AG04449 (cell line): ENCODE results near the gene CHD2.
"Not testable (repeated sequence)": the region's sequence is repeated elsewhere in the genome, so short reads cannot be mapped to it uniquely, and the experiment has no call there.

Experiments
- CTCF ChIA-PET: fragments of 350-600 bp; formaldehyde crosslinking; extraction: SDS; loops from one replicate; lab custom pipeline; 2021; ENCODE audit warnings: antibody characterized with exemption; lab: Yijun Ruan, JAX
- POLR2A ChIA-PET: fragments of 400-600, 350-600 bp; formaldehyde crosslinking; extraction: SDS; loops from one replicate; lab custom pipeline; 2020; ENCODE audit warnings: antibody characterized with exemption, inconsistent platforms; lab: Yijun Ruan, JAX
- DNase-seq: peaks from one replicate; pipeline ENCODE4 v3.0.0-alpha.2; 2010; ENCODE audit warnings: low read depth, low spot score
- H3K4me3 ChIP-seq: 2 replicates; pipeline ENCODE4 v1.5.1; 2011; ENCODE audit warnings: low read depth, mild to moderate bottlenecking, control low read depth, low read length
- TF ChIP-seq, protein P1 (sequence below): IDR thresholded peaks from one replicate; pipeline ENCODE4 v1.5.1; 2011; ENCODE audit warnings: mild to moderate bottlenecking, moderate library complexity, low read length, control low read depth, inconsistent platforms; ENCODE audit not compliant: insufficient read depth; ENCODE audit errors: missing control alignments

The CHD2 gene

DNA sequence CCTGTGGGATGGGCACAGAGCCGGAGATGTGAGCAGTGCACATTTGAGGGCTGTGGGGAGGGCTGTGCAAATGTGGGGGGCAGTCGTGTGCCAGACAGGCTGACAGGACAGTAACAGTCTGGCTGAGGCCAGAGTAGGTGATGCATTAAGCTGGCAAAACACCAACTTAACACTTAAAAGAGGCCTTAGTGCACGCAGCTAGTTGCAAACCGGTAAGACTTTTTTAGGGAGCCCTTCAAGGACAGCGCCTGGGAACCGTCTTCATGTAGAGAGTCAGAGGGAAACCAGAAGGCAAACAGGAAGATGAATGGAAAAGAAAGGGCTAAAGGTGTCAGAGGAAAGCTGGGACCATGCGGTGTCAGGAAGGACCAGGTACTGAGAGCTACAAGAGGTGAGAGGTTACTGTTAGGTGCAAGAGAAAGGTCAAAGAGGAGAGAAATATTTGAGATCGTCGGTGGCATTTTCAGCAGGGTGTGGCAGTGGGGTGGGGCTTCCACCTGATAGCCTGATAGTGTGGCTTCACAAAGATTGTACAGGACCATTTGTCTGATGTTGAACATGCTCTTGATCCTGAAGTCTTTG is 30.0 kb upstream of the CHD2 start:
- TF ChIP-seq, protein P1, sequence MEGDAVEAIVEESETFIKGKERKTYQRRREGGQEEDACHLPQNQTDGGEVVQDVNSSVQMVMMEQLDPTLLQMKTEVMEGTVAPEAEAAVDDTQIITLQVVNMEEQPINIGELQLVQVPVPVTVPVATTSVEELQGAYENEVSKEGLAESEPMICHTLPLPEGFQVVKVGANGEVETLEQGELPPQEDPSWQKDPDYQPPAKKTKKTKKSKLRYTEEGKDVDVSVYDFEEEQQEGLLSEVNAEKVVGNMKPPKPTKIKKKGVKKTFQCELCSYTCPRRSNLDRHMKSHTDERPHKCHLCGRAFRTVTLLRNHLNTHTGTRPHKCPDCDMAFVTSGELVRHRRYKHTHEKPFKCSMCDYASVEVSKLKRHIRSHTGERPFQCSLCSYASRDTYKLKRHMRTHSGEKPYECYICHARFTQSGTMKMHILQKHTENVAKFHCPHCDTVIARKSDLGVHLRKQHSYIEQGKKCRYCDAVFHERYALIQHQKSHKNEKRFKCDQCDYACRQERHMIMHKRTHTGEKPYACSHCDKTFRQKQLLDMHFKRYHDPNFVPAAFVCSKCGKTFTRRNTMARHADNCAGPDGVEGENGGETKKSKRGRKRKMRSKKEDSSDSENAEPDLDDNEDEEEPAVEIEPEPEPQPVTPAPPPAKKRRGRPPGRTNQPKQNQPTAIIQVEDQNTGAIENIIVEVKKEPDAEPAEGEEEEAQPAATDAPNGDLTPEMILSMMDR = no peak
- CTCF ChIA-PET = interaction anchor here (0.7 to 1.9 kb wide), 4 partner anchors 10 to 61 kb away, joined by 3 to 5 read pairs (median 4); no protein-coding TSS in a partner anchor
- DNase-seq = no peak
- no peak overlapping the region for H3K4me3 ChIP-seq
- POLR2A ChIA-PET = interaction anchor here (0.9 to 2.1 kb wide), 2 partner anchors 12 to 51 kb away, joined by 3 to 16 read pairs; no protein-coding TSS in a partner anchor

DNA sequence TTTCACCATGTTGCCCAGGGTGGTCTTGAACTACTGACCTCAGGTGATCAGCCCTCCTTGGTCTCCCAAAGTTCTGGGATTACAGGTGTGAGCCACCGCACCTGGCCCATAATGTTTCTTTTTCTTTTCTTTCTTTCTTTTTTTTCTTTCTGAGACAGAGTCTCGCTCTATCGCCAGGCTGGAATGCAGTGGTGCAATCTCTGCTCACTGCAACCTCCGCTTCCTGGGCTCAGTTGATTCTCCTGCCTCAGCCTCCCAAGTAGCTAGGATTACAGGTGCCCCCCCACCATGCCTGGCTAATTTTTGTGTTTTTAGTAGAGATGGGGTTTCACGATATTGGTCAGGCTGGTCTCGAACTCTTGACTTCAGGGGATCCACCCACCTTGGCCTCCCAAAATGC is 27.2 kb upstream of the CHD2 start:
- H3K4me3 ChIP-seq, POLR2A ChIA-PET, DNase-seq, CTCF ChIA-PET: not testable (repeated sequence)

DNA sequence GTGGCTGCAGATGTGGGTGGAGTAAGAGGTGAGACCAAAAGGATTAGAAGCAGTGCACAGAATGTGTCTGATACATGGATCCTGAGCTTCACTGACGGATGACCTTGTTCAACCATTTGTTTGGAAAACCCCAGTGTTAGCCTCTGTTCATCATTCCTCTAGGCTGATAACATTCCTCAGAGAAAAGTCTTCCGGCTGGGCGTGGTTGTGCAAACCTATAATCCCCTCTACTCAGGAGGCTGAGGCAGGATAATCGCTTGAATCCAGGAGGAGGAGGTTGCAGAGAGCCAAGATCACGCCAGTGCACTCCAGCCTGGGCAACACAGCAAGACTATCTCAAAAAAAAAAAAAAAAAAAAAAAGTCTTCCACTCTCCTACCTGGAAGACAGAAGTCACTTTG is 23.1 kb upstream of the CHD2 start:
- ChIA-PET CTCF (no interaction called here), POLR2A (no interaction called here)
- TF ChIP-seq, protein P1 = no peak
- no peak overlapping the region for H3K4me3 ChIP-seq
- no peak for DNase-seq

DNA sequence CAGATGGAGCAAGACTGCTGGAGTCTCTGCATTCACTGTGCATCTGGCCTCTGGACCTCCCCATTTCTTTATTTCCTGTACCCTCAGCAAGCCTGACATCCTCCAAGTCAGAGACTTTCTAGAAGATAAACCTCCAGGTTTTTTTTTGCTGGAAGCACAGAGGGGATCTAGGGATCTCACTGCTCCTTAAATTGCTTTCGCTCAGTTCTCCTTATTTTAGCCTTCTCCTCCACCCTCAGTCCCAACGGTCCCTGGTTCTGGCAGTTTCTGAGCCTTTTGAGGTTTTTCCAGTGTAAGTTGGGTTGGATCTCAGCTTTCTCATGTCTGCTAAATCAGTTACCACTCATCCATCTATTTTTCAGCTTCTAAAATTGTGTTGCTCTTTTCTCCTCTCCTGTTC is 22.7 kb upstream of the CHD2 start:
- TF ChIP-seq, protein P1 = no peak
- POLR2A ChIA-PET = no interaction called here
- no peak for DNase-seq
- CTCF ChIA-PET = no interaction called here
- H3K4me3 ChIP-seq = no peak overlapping the region

DNA sequence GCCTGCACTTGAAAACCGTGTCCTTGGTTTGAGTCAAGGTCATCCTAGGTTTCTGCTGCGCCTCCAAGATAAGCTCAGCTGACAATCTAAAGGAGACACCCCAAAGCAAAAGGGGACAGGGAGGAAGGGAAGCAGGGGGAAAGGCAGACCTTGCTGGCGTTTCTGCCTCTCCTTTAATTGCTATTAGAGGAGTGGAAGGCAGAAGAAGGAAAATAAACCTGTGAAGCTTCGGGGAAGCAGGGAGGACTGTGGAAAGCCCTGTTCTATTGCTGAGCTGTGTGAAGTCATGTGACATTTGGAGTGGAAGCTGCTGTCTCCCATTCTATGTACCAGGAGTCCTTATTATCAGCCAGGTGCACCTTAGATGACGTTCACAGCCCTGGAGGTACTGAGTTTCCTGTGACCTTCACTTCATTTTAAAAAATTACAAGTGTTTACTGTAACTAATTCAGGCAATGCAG is 21.5 kb upstream of the CHD2 start:
- no peak for DNase-seq

DNA sequence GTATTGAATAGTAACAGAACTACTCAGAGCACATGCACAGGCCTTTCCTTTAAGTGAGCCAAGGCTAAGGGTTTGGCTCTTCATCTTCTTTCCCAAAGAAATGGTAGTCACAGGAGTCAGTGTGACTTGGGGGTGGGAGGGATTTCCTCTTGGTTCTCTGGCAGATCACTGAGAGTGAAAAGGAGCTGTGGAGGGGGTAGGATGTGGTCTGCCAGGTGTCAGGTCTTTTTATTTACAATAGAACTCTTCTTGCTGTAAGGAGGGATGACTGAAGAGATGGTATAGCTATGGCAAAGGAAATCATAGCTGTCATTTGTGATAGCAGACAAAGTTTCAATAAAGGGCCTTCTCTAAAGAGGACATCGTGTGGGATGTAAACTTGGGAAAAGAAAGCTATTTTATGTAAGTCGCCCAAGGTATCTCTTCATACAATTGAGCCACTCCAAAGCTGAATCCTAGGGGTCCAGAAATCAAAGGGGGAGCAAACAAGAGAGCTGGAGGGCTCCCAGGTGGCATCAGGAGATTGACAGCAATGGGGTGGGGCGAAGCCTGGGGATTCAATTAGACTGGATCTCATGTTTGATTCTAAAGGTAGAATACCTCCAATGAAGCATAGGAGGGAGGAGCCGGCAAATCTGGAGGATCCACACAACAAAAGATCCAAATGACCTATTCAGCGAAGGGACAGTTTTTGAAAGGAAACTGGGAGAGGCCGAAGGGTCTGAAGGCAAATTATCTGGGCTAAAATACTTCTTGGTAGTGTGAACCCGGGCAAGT is 20.0 kb upstream of the CHD2 start:
- POLR2A ChIA-PET = interaction anchor here (1.0 kb wide), 1 partner anchor 71 kb away, joined by 3 read pairs; no protein-coding TSS in a partner anchor
- CTCF ChIA-PET = interaction anchor here (0.8 to 1.7 kb wide), 4 partner anchors 11 to 20 kb away, joined by 3 to 4 read pairs (median 3); no protein-coding TSS in a partner anchor
- DNase-seq = no peak
- TF ChIP-seq, protein P1 = no peak
- no peak overlapping the region for H3K4me3 ChIP-seq

More for the DNA sequence above, 21.5 kb upstream of the CHD2 start:
- ChIA-PET POLR2A (no interaction called here), CTCF (interaction anchor here (1.2 to 1.7 kb wide), 2 partner anchors 10 to 12 kb away, joined by 3 to 4 read pairs; no protein-coding TSS in a partner anchor)
- no peak overlapping the region for H3K4me3 ChIP-seq
- TF ChIP-seq, protein P1 = no peak
